Testis (tissue), 3 donors: ENCODE measurements around the gene ADORA3. TPM values are rescaled to one million over a fixed set of nuclear protein-coding genes. Genes with fewer than 3 reads are reported as not detected.

ENCODE experiments used
- DNase-seq: peaks from one replicate; pipeline ENCODE4 v3.0.0-alpha.2; 2019
- H3K27ac ChIP-seq, 2 donors: fragments of 200-600 bp; sonication (generic); one replicate each; pipeline ENCODE4 v1.5.1; 2019
- H3K27me3 ChIP-seq: fragments of 200-600 bp; sonication (generic); one replicate; pipeline ENCODE4 v1.5.1; 2019
- H3K36me3 ChIP-seq: fragments of 200-600 bp; sonication (generic); one replicate; pipeline ENCODE4 v1.5.1; 2017; ENCODE audit warnings: low read depth; ENCODE audit errors: missing control alignments
- H3K4me1 ChIP-seq: fragments of 200-600 bp; sonication (generic); one replicate; pipeline ENCODE4 v1.5.1; 2019
- H3K4me3 ChIP-seq, 2 donors: fragments of 200-600 bp; sonication (generic); one replicate each; pipeline ENCODE4 v1.5.1; 2017 to 2019
- H3K9me3 ChIP-seq: fragments of 200-600 bp; sonication (generic); one replicate; pipeline ENCODE4 v1.5.1; 2017
- CTCF ChIP-seq, 3 experiments: fragments of 450-650 bp in 2 of 3; fragments of 200-600 bp in 1 of 3; sonication (generic) in 1 of 3; IDR thresholded peaks; one replicate each; pipeline ENCODE4 v1.5.1; 2016 to 2019; ENCODE audit warnings: antibody characterized with exemption in 3 of 3, mild to moderate bottlenecking in 2 of 3, moderate library complexity in 1 of 3
- POLR2A ChIP-seq: fragments of 450-650 bp; IDR thresholded peaks from one replicate; pipeline ENCODE4 v1.6.1; 2017; ENCODE audit warnings: antibody characterized with exemption, mild to moderate bottlenecking, moderate library complexity
- WGBS, 2 donors: methylation state at CpG; one replicate each; pipeline ENCODE4 v1.1.5; 2018; 5-methylcytosine and 5-hydroxymethylcytosine counted together
- intact Hi-C: fragments of 100-400 bp; cut with DNase I; formaldehyde crosslinking; loops from one replicate; pipeline ENCODE4 v1.15.1; 2023; ENCODE audit warnings: low total_unique reads
- polyA plus RNA-seq: library from polyadenylated mRNA; stranded (reverse); fragments of 350-450 nt; fragmentation: Illumina TruSeq; extraction: RNeasy Lipid Tissue Mini Kit (QIAGEN cat#74804); gene quantifications from one replicate; pipeline ENCODE4 v1.2.3, GENCODE V29; 2014; ENCODE audit warnings: low read depth, low replicate concordance; ENCODE audit not compliant: insufficient read depth
- total RNA-seq, 2 donors: library from RNA; depleted of rRNA; stranded (reverse); fragments of >200 nt; gene quantifications; one replicate each; pipeline ENCODE4 v1.2.3, GENCODE V29; 2016

ADORA3 gene
- total and polyA plus RNA-seq, 3 donors from 2014 or later, result 2.5 to 3.8 (median 2.8) TPM

DNA sequence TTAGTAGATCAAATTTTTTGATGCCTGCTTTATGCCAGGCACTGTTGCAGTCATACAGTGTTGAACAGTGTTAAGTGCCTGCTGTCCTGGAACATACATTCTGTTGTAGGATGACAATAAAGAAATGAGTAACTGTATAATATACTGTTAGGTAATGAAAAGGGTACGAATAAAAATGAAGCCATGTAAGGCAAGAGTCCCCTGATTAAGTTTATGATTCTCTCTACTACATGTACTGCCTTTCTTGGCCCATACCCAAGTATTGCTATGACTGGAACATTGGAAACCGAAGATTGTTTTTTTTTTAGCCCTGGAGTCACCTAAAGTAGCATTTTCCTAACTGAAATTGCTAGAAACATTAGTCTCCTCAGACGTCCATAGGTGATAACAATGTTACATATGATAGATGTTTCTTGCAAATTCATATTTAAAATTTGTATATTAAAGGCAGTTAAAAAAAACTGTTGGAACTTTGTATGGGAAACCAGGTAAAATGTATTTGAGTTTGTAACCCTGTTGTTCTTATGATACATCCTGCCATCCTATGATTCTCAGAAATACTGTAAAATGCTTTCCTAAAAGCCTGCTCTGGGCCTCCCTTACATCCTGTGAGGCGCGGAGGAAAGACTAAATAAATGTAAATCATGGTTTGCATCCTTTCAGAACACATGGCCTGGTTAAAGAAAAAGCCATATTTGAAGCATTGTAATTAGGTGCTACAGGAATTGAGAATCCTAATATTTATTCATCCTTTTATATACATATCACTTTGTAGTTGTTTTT is 48.4 kb downstream of the ADORA3 start:
- Histone ChIP-seq H3K9me3 (no peaks in the 10 kb centered on the region), H3K27me3 (no peaks in the 10 kb centered on the region), H3K36me3 (no peaks in the 10 kb centered on the region), H3K4me3 (no peak overlapping the region), H3K4me1 (peaks cover 17% of the 10 kb centered on the region), H3K27ac (no peak overlapping the region)
- WGBS, 2 donors, result 60 to 61% methylated on average over 5 of the region's 5 CpGs
- no peak for DNase-seq
- intact Hi-C loops, result no loop called here
- TF ChIP-seq CTCF (IDR thresholded peaks at IDR 0.05), result no peak
- no peak for TF ChIP-seq POLR2A

GRCh38 chr1:111453706-111454105 is 49.7 kb downstream of the ADORA3 start:
- Histone ChIP-seq H3K4me1 (peaks cover 17% of the 10 kb centered on the region), H3K9me3 (no peaks in the 10 kb centered on the region), H3K27me3 (no peaks in the 10 kb centered on the region), H3K4me3 (no peak overlapping the region), H3K36me3 (no peaks in the 10 kb centered on the region), H3K27ac (no peak overlapping the region)
- no peak for TF ChIP-seq POLR2A
- no peak for TF ChIP-seq CTCF (IDR thresholded peaks at IDR 0.05)
- no peak for DNase-seq
- 79 to 88% methylated on average over 3 of the region's 3 CpGs for WGBS, 2 donors
- intact Hi-C loops, result no loop called here

- Histone ChIP-seq H3K27me3 (no peaks in the 10 kb centered on the region), H3K36me3 (no peaks in the 10 kb centered on the region), H3K27ac (no peak overlapping the region), H3K4me1 (peaks cover 24% of the 10 kb centered on the region), H3K4me3 (no peak overlapping the region), H3K9me3 (no peaks in the 10 kb centered on the region)
- WGBS, 2 donors, result 73 to 89% methylated on average over 3 of the region's 3 CpGs
- no peak for DNase-seq
- intact Hi-C loops, result no loop called here
- no peak for TF ChIP-seq POLR2A
- no peak for TF ChIP-seq CTCF (IDR thresholded peaks at IDR 0.05)
Measured at GRCh38 chr1:111452581-111452980, 50.9 kb downstream of the ADORA3 start.

DNA sequence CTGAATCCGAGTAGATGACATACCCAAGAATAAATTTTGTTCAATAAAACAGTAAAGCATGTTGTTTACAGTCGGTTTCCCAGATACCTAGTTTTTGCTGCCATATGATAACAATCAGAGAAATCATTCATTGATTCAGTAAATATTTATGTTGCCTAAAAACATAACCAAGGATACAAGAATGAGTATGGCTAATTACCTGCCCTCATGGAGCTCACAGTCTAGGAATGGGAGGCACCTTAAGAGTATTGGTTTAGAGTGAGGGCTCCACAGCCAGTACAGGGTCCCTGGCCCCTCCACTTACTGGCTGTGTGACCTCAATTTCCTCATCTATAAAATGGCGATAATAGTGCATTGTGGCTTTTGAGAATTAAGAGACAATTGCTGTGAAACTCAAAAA is 53.2 kb downstream of the ADORA3 start:
- no peaks in the 10 kb centered on the region for H3K9me3 ChIP-seq
- peak overlapping the region; percentile 83 to 98 for H3K4me3 ChIP-seq
- WGBS, 2 donors, result 39 to 40% methylated on average over 3 of the region's 3 CpGs
- peaks cover 25% of the 10 kb centered on the region for H3K4me1 ChIP-seq
- intact Hi-C loops, result no loop called here
- no peak for TF ChIP-seq CTCF (IDR thresholded peaks at IDR 0.05)
- TF ChIP-seq POLR2A, result no peak
- no peak for DNase-seq
- H3K36me3 ChIP-seq, result no peaks in the 10 kb centered on the region
- peak overlapping the region; percentile 81 to 85 for H3K27ac ChIP-seq
- H3K27me3 ChIP-seq, result no peaks in the 10 kb centered on the region

DNA sequence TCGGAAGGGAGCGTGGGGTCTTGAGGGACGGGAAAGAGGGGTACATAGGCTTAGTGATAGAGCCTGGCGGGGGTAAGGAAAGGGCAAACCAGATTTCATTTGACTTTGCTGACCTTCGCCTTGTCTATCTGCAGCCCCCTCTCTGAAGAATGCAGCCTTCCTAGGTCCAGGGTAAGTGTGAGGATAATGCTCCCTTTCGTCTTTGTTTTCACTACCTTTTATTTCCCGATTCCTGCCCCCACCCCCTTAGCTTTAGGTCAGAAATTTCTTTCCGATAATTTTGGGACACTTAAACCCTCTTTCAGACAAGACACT is 53.8 kb downstream of the ADORA3 start:
- Histone ChIP-seq H3K36me3 (no peaks in the 10 kb centered on the region), H3K4me1 (peaks cover 21% of the 10 kb centered on the region), H3K27ac (peak overlapping the region; percentile 81 to 85), H3K27me3 (no peaks in the 10 kb centered on the region), H3K9me3 (no peaks in the 10 kb centered on the region), H3K4me3 (peak overlapping the region; percentile 83 to 98)
- 0% methylated on average over 8 of the region's 8 CpGs for WGBS, 2 donors
- intact Hi-C loops, result no loop called here
- no peak for DNase-seq
- no peak for TF ChIP-seq CTCF (IDR thresholded peaks at IDR 0.05)
- no peak for TF ChIP-seq POLR2A
